Activated T-cell treated with anti-CD3 and anti-CD28 coated beads, Interleukin-2, amount 50 U/mL, for 48 hours (primary cell): ENCODE results near the gene CDH13.

Experiments used
- DNase-seq, 2 experiments: peaks; one replicate each; pipeline ENCODE4 v3.0.0-alpha.2; 2020

CDH13 gene

GRCh38 chr16:83136419-83136818 is 509.6 kb downstream of the CDH13 start:
- no peak for DNase-seq

GRCh38 chr16:83136924-83137323 is 510.2 kb downstream of the CDH13 start:
- DNase-seq, result no peak

- DNase-seq, result no peak
These were observed 510.6 kb downstream of the CDH13 start for GRCh38 chr16:83137326-83137781.

- DNase-seq, result no peak
These were observed 511.1 kb downstream of the CDH13 start for GRCh38 chr16:83137894-83138293.

- no peak for DNase-seq
These were observed 511.7 kb downstream of the CDH13 start for GRCh38 chr16:83138512-83138911.

- DNase-seq, result no peak
These were observed 512.4 kb downstream of the CDH13 start for GRCh38 chr16:83138976-83139690.

GRCh38 chr16:83143788-83144187 is 517.0 kb downstream of the CDH13 start:
- no peak for DNase-seq

GRCh38 chr16:83145297-83145696 is 518.5 kb downstream of the CDH13 start:
- no peak for DNase-seq

GRCh38 chr16:83147244-83147643 is 520.5 kb downstream of the CDH13 start:
- no peak for DNase-seq

- no peak for DNase-seq
These were observed 531.7 kb downstream of the CDH13 start for GRCh38 chr16:83158320-83158957.

- DNase-seq, result no peak
These were observed 532.3 kb downstream of the CDH13 start for GRCh38 chr16:83159049-83159448.

- no peak for DNase-seq
These were observed 533.7 kb downstream of the CDH13 start for GRCh38 chr16:83160287-83161020.

GRCh38 chr16:83162791-83163190 is 536.0 kb downstream of the CDH13 start:
- DNase-seq, result no peak

GRCh38 chr16:83164816-83165215 is 538.0 kb downstream of the CDH13 start:
- DNase-seq, result no peak

GRCh38 chr16:83171396-83171795 is 544.6 kb downstream of the CDH13 start:
- DNase-seq, result no peak

GRCh38 chr16:83174671-83175070 is 547.9 kb downstream of the CDH13 start:
- DNase-seq, result no peak

GRCh38 chr16:83176802-83177201 is 550.0 kb downstream of the CDH13 start:
- no peak for DNase-seq

GRCh38 chr16:83185902-83186301 is 559.1 kb downstream of the CDH13 start:
- DNase-seq, result no peak

GRCh38 chr16:83187405-83187804 is 560.6 kb downstream of the CDH13 start:
- DNase-seq, result peak in 1 of 2 experiments; percentile 25

GRCh38 chr16:83196796-83197195 is 570.0 kb downstream of the CDH13 start:
- no peak for DNase-seq

GRCh38 chr16:83197450-83197849 is 570.7 kb downstream of the CDH13 start:
- no peak for DNase-seq

- no peak for DNase-seq
These were observed 572.2 kb downstream of the CDH13 start for GRCh38 chr16:83198977-83199376.

- DNase-seq, result no peak
These were observed 573.4 kb downstream of the CDH13 start for GRCh38 chr16:83200005-83200779.
